WTC11 (cell line): ENCODE data around the gene DCD.

Source experiments
- CTCF ChIP-seq: fragments of 200-600 bp; IDR thresholded peaks from 2 replicates; pipeline ENCODE4 v1.8.0; 2022; ENCODE audit warnings: antibody characterized with exemption
- MYBL2 ChIP-seq: sonication (generic); formaldehyde crosslinking; IDR thresholded peaks from 2 replicates; pipeline ENCODE4 v1.8.1; 2023; ENCODE audit warnings: mild to moderate bottlenecking, moderate library complexity, missing genetic modification reagents
- NFATC4 ChIP-seq: fragments of 250-450 bp; sonication (Bioruptor Pico); IDR thresholded peaks from 2 replicates; pipeline ENCODE4 v1.9.0; 2021; ENCODE audit warnings: mild to moderate bottlenecking
- RELA ChIP-seq: sonication (generic); formaldehyde crosslinking; IDR thresholded peaks from 2 replicates; pipeline ENCODE4 v1.8.1; 2022; ENCODE audit warnings: missing genetic modification reagents, mild to moderate bottlenecking, borderline replicate concordance
- SP1 ChIP-seq: sonication (generic); formaldehyde crosslinking; conservative IDR thresholded peaks from 2 replicates; pipeline ENCODE4 v1.8.1; 2022; ENCODE audit warnings: missing genetic modification reagents
- USF2 ChIP-seq: sonication (generic); formaldehyde crosslinking; IDR thresholded peaks from 2 replicates; pipeline ENCODE4 v1.8.1; 2023; ENCODE audit warnings: mild to moderate bottlenecking, missing genetic modification reagents, moderate library complexity
- ZBTB21 ChIP-seq: sonication (generic); formaldehyde crosslinking; IDR thresholded peaks from 2 replicates; pipeline ENCODE4 v1.8.1; 2023; ENCODE audit warnings: mild to moderate bottlenecking, missing genetic modification reagents, borderline replicate concordance
- ZNF671 ChIP-seq: fragments of 250-450 bp; sonication (Bioruptor Pico); IDR thresholded peaks from 2 replicates; pipeline ENCODE4 v1.8.0; 2021; ENCODE audit warnings: mild to moderate bottlenecking

DNA sequence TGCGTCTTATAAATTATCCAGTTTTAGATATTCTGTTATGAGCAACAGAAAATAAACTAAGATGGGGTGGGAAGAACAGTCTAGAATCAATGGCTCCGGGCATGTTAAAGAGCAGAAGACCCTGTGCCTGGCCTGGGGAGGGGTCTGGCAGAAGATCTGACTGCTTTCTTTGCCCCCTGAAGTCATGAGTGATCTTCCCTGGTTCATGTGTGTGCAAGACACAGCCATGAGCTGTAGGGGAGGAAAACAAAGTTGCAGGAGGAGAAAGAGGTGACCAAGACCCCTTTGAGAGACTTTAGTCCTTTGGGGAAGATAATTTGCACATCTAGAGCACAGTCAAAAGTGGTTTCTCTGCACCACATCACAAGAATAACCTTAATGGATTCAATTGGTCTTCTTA is 18.2 kb downstream of the DCD start:
- TF ChIP-seq SP1 (CRISPR knock-in tag) (no peak), MYBL2 (CRISPR knock-in tag) (no peak), USF2 (CRISPR knock-in tag) (no peak), ZNF671 (CRISPR knock-in tag) (no peak), CTCF (no peak), NFATC4 (CRISPR knock-in tag) (no peak), RELA (CRISPR knock-in tag) (no peak), ZBTB21 (CRISPR knock-in tag) (no peak)
